HG03558 (cell line): ENCODE data around the gene PCDHB6.
"Not testable (repeated sequence)": the region's sequence is repeated elsewhere in the genome, so short reads cannot be mapped to it uniquely, and the experiment has no call there.

Experiments
- ATAC-seq: cut with Tn5 transposase; IDR thresholded peaks from one replicate; pipeline ENCODE4 v1.9.1; 2021; ENCODE audit warnings: moderate number of reproducible peaks; ENCODE audit not compliant: unreplicated experiment; ENCODE audit errors: extremely low read depth

PCDHB6 gene

DNA sequence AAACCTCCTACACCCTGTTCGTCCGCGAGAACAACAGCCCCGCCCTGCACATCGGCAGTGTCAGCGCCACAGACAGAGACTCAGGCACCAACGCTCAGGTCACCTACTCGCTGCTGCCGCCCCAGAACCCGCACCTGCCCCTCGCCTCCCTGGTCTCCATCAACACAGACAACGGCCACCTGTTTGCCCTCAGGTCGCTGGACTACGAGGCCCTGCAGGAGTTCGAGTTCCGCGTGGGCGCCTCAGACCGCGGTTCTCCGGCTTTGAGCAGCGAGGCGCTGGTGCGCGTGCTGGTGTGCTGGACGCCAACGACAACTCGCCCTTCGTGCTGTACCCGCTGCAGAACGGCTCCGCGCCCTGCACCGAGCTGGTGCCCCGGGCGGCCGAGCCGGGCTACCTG is 7.5 kb downstream of the PCDHB6 start:
- ATAC-seq, result not testable (repeated sequence)

GRCh38 chr5:141157901-141158300 is 8.0 kb downstream of the PCDHB6 start:
- ATAC-seq, result not testable (repeated sequence)

DNA sequence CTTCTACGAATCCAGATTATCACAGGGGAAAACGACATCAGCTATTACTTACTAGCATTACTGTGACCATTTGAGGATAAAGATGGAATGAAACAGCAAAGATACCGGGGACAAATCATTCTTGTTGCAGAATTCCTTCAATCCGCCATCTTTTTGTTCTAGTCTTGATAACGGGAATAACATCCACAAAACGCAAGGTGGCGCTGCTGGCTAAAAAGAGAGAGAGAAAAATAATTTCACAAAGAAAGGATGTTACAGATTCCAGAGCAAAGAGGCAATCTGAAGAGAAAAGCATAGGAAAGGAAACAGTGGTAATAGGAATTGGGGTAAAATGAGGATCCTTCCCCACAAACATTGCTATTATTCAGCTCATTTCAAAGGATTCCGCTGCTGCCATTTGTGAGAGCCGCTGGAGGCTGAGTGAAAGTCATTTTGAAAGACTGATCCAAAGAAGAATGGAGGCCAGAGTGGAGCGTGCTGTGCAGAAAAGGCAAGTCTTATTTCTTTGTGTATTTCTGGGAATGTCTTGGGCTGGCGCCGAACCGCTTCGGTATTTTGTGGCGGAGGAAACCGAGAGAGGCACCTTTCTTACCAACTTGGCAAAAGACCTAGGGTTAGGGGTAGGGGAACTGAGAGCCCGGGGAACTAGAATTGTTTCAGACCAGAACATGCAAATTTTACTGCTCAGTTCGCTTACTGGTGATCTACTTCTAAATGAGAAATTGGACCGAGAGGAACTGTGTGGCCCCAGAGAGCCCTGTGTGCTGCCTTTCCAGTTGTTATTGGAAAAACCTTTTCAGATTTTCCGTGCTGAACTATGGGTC is 22.7 kb downstream of the PCDHB6 start, which contains the start of gene PCDHB7:
Gene PCDHB7, plus strand, starts transcription at position 264 of the 824 bp plus-strand sequence. Its CDS starts 192 bp downstream, at position 456.
- no peak for ATAC-seq

- not testable (repeated sequence) for ATAC-seq
Observed at GRCh38 chr5:141174291-141175104, 24.6 kb downstream of the PCDHB6 start.

DNA sequence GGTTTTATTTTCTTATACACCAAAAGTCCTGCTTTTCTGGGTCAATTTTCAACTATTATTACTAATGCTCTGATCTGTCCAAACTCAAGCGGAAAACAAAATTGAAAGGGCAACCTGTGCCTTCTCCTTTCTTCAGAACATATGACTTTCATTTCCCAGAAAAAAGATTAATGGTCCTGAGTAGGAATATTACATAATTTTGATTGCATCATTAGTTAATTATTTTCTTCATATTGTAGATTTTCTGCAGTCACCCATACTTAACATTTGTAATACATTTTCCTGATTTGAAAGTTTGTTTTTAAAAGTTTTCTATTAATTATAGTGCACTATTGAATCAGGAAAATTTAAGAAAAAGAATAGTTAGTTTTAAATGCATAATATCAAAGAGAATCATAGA is 26.1 kb downstream of the PCDHB6 start:
- no peak for ATAC-seq

DNA sequence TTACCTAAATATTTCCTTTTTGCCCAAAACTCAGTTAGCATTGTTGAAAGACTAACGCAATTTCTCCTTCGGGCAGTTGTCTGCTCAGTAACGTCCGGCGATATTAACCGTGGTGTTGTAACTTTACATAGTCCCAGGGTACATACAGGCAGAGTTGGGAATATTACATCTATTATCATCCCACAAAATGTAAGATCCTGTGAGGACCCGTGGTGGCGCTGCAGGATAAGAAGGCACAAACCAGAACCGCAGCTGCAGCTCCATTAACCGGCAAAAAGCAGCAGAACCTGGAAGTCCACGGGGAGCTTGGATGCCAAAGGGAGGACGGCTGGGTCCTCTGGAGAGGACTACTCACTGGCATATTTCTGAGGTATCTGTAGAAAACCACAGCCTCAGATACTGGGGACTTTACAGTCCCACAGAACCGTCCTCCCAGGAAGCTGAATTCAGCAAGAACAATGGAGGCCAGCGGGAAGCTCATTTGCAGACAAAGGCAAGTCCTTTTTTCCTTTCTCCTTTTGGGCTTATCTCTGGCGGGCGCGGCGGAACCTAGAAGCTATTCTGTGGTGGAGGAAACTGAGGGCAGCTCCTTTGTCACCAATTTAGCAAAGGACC is 27.8 kb downstream of the PCDHB6 start, which contains the start of gene PCDHB8:
Gene PCDHB8, plus strand, starts transcription at position 214 of the 615 bp plus-strand sequence. Its CDS starts 245 bp downstream, at position 459.
- not testable (repeated sequence) for ATAC-seq

DNA sequence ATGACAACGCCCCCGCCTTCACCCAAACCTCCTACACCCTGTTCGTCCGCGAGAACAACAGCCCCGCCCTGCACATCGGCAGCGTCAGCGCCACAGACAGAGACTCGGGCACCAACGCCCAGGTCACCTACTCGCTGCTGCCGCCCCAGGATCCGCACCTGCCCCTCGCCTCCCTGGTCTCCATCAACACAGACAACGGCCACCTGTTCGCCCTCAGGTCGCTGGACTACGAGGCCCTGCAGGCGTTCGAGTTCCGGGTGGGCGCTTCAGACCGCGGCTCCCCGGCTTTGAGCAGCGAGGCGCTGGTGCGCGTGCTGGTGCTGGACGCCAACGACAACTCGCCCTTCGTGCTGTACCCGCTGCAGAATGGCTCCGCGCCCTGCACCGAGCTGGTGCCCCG is 29.5 kb downstream of the PCDHB6 start:
- not testable (repeated sequence) for ATAC-seq

- ATAC-seq, result not testable (repeated sequence)
Observed at GRCh38 chr5:141179876-141180275, 30.0 kb downstream of the PCDHB6 start.

DNA sequence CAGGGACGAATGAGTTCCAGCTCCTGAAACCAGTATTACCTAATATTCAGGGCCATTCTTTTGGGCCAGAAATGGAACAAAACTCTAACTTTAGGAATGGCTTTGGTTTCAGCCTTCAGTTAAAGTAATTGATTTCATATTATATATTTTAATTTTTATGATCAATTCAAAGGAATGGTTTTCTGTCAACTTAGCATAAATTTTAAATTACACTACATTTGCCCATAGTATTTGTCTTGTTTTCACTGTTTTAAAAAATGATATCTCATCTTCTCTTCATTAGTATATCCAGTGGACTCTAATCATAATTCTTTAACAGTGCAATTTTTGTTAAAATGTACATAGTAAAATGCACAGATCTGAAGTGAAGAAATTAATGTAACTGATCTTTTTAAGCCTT is 30.5 kb downstream of the PCDHB6 start:
- no peak for ATAC-seq

DNA sequence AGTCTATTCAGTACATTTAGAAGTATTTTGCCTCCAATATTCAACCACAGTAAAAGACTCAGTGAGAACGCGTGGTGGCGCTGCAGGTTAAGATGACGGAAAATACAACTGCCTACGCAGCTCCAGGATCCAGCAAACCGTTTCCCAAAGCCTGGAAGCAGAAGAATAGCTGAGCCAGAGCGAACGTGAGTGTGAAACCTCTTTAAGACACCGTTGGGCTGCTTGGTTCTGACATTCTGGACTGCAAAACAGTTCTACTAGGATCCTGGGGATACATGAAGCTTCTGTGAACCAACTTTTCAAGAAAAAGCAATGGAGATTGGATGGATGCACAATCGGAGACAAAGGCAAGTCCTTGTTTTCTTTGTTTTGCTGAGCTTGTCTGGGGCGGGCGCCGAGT is 32.4 kb downstream of the PCDHB6 start, which contains the start of gene PCDHB16:
Gene PCDHB16, plus strand, starts transcription at position 140 of the 400 bp plus-strand sequence. Its CDS starts 173 bp downstream, at position 313.
- ATAC-seq, result no peak

DNA sequence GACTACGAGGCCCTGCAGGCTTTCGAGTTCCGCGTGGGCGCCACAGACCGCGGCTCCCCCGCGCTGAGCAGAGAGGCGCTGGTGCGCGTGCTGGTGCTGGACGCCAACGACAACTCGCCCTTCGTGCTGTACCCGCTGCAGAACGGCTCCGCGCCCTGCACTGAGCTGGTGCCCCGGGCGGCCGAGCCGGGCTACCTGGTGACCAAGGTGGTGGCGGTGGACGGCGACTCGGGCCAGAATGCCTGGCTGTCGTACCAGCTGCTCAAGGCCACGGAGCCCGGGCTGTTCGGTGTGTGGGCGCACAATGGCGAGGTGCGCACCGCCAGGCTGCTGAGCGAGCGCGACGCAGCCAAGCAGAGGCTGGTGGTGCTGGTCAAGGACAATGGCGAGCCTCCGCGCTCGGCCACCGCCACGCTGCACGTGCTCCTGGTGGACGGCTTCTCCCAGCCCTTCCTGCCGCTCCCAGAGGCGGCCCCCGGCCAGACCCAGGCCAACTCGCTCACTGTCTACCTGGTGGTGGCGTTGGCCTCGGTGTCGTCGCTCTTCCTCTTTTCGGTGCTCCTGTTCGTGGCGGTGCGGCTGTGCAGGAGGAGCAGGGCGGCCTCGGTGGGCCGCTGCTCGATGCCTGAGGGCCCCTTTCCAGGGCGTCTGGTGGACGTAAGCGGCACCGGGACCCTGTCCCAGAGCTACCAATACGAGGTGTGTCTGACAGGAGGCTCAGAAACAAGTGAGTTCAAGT is 34.4 kb downstream of the PCDHB6 start:
- ATAC-seq, result not testable (repeated sequence)

DNA sequence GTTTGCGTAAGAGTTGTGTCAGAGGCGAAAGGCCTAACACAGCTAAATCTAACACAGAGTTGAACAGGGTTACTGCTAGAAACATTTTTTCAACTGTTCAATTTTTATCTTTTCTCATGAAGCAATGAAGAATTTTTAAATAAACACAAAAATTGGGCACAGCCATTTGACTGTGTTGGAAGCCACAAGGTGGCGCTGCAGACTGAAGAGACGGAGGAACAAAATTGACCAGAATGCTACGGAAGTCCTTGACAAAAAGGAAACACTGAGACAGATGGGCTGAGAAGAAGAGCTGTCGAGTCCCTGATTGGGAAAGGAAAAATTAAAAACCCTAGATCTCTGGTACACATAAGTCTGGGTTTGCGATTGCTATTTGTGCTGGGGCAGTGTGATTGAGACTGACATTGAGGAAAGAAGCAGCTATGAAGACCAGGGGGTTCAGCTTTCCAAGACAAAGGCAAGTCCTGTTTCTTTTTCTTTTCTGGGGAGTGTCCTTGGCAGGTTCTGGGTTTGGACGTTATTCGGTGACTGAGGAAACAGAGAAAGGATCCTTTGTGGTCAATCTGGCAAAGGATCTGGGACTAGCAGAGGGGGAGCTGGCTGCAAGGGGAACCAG is 37.1 kb downstream of the PCDHB6 start, which contains the start of gene PCDHB9:
Gene PCDHB9, plus strand, starts transcription at position 265 of the 616 bp plus-strand sequence. Its CDS starts 158 bp downstream, at position 423.
- ATAC-seq, result no peak

GRCh38 chr5:141188682-141189081 is 38.8 kb downstream of the PCDHB6 start:
- ATAC-seq, result not testable (repeated sequence)

DNA sequence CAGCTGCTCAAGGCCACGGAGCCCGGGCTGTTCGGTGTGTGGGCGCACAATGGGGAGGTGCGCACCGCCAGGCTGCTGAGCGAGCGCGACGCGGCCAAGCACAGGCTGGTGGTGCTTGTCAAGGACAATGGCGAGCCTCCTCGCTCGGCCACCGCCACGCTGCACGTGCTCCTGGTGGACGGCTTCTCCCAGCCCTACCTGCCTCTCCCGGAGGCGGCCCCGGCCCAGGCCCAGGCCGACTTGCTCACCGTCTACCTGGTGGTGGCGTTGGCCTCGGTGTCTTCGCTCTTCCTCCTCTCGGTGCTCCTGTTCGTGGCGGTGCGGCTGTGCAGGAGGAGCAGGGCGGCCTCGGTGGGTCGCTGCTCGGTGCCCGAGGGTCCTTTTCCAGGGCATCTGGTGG is 39.3 kb downstream of the PCDHB6 start:
- ATAC-seq, result not testable (repeated sequence)

- no peak for ATAC-seq
Observed at GRCh38 chr5:141192110-141192725, 42.4 kb downstream of the PCDHB6 start, which contains the start of gene PCDHB10. Gene PCDHB10 (plus strand): TSS chr5:141192353. CDS start chr5:141192553, 200 bp downstream.

GRCh38 chr5:141194332-141194731 is 44.5 kb downstream of the PCDHB6 start:
- not testable (repeated sequence) for ATAC-seq

- no peak for ATAC-seq
Observed at GRCh38 chr5:141196363-141196762, 46.5 kb downstream of the PCDHB6 start.

DNA sequence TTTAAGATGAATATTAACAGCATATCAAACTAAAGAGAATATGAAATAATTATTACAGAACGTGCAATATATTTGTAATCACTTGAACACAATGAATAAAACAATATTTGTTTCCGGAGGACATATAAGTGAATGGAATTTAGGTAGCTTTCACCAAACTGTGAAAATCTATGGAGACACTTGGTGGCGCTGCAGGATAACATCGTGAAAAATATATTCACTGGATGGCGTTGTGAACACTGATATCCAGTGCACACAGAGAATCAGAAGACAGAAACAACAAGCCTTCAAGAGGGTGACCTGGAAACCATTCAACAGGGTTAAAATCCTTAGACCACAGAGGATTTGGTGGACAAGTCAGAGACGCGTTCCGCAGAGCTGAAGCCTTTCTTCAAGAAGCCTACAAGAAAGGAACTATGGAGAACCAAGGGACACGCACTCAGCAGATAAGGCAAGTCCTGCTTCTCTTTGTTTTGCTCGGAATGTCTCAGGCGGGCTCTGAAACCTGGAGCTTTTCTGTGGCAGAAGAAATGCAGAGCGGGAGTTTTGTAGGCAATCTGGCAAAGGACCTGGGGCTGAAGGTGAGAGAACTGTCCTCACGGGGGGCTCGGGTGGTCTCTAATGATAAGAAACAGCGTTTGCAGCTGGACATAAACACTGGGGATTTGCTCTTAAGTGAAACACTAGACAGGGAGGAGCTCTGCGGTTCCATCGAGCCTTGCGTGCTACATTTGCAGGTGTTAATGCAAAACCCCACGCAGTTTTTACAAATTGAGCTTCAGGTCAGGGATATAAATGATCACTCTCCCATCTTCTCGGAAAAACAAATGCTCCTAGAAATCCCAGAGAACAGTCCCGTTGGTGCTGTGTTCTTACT is 49.7 kb downstream of the PCDHB6 start, which contains the start of gene PCDHB11:
Gene PCDHB11, plus strand, starts transcription at position 269 of the 877 bp plus-strand sequence. Its CDS starts 148 bp downstream, at position 417.
- ATAC-seq, result no peak
